HepG2 (cell line): ENCODE data around the gene RNMT. TPM values are rescaled to one million over a fixed set of nuclear protein-coding genes. Genes with fewer than 3 reads are reported as not detected.

Source experiments
- CHD4 ChIP-seq: fragments of 200-600 bp; sonication (generic); IDR thresholded peaks from 2 replicates; pipeline ENCODE4 v1.7.0; 2017; ENCODE audit warnings: mild to moderate bottlenecking, low read length, borderline replicate concordance
- HDAC2 ChIP-seq: sonication (generic); formaldehyde crosslinking; IDR thresholded peaks from 2 replicates; pipeline ENCODE4 v1.4.0; 2020; ENCODE audit warnings: missing genetic modification reagents
- HNRNPLL ChIP-seq: fragments of 200-400 bp; formaldehyde crosslinking; IDR thresholded peaks from 2 replicates; pipeline ENCODE4 v1.6.1; 2017; ENCODE audit warnings: mild to moderate bottlenecking, low read depth, low read length; ENCODE audit not compliant: poor library complexity, severe bottlenecking
- IRX3 ChIP-seq: sonication (generic); formaldehyde crosslinking; IDR thresholded peaks from 2 replicates; pipeline ENCODE4 v1.8.1; 2023; ENCODE audit warnings: mild to moderate bottlenecking, low read depth, missing genetic modification reagents, borderline replicate concordance
- NONO ChIP-seq, 2 experiments: fragments of 450-650 bp in 1 of 2; sonication (generic) in 1 of 2; formaldehyde crosslinking in 1 of 2; IDR thresholded peaks in 1 of 2; conservative IDR thresholded peaks in 1 of 2; 2 replicates each; pipeline versions ENCODE4 v1.6.1 to v1.8.0; 2017 to 2022; ENCODE audit warnings: mild to moderate bottlenecking in 1 of 2, missing genetic modification reagents in 1 of 2, moderate library complexity in 1 of 2
- SAFB2 ChIP-seq: sonication (generic); formaldehyde crosslinking; IDR thresholded peaks from 2 replicates; pipeline ENCODE4 v1.5.1; 2020; ENCODE audit warnings: missing genetic modification reagents, low read depth, mild to moderate bottlenecking, borderline replicate concordance
- TAF15 ChIP-seq: fragments of 200-400 bp; formaldehyde crosslinking; IDR thresholded peaks from one replicate; pipeline ENCODE4 v1.6.1; 2018; ENCODE audit warnings: mild to moderate bottlenecking, low read depth, low read length; ENCODE audit not compliant: poor library complexity, severe bottlenecking
- TFDP2 ChIP-seq: sonication (generic); formaldehyde crosslinking; IDR thresholded peaks from 2 replicates; pipeline ENCODE4 v1.4.0; 2020; ENCODE audit warnings: missing genetic modification reagents
- ZKSCAN8 ChIP-seq: IDR thresholded peaks from 2 replicates; pipeline ENCODE4 v1.6.1; 2016; ENCODE audit warnings: borderline replicate concordance, missing genetic modification reagents, missing compliant biosample characterization
- ZNF512B ChIP-seq: sonication (generic); formaldehyde crosslinking; IDR thresholded peaks from 2 replicates; pipeline ENCODE4 v1.5.1; 2020; ENCODE audit warnings: missing genetic modification reagents, mild to moderate bottlenecking, borderline replicate concordance
- ZSCAN22 ChIP-seq: sonication (generic); formaldehyde crosslinking; IDR thresholded peaks from 2 replicates; pipeline ENCODE4 v1.4.0; 2020; ENCODE audit warnings: mild to moderate bottlenecking, missing genetic modification reagents
- polyA plus RNA-seq, 8 experiments: library from polyadenylated mRNA; depleted of rRNA in 3 of 8; stranded (reverse) in 7 of 8; unstranded in 1 of 8; fragments of >200 nt; fragmentation: Illumina TruSeq in 4 of 8; extraction: Trizol in 4 of 8; gene quantifications; 2 replicates each; pipeline versions ENCODE4 v1.2.1 to v1.2.3, GENCODE V29; 2011 to 2016; ENCODE audit warnings: low read depth in 4 of 8, missing spikeins in 1 of 8, mixed read lengths in 1 of 8; ENCODE audit not compliant: insufficient read depth in 1 of 8
- total RNA-seq, 5 experiments: library from RNA; depleted of rRNA; stranded (reverse); fragments of >200 nt; fragmentation: Illumina TruSeq; extraction: Trizol; gene quantifications; 2 replicates each; pipeline ENCODE4 v1.2.3, GENCODE V29; 2016; ENCODE audit warnings: low read depth in 1 of 5
- TF ChIP-seq, protein P1 (sequence below): sonication (generic); formaldehyde crosslinking; IDR thresholded peaks from 2 replicates; pipeline ENCODE4 v1.4.0; 2020; ENCODE audit warnings: missing genetic modification reagents, borderline replicate concordance
- TF ChIP-seq, protein P2 (sequence below): sonication (generic); formaldehyde crosslinking; IDR thresholded peaks from 2 replicates; pipeline ENCODE4 v1.9.0; 2021; ENCODE audit warnings: missing genetic modification reagents, mild to moderate bottlenecking, borderline replicate concordance
- TF ChIP-seq, protein P3 (sequence below): sonication (generic); formaldehyde crosslinking; IDR thresholded peaks from 2 replicates; pipeline ENCODE4 v1.8.0; 2022; ENCODE audit warnings: missing genetic modification reagents, mild to moderate bottlenecking, inconsistent platforms, borderline replicate concordance
- TF ChIP-seq, protein P4 (sequence below): conservative IDR thresholded peaks from 2 replicates; pipeline ENCODE4 v1.6.1; 2018; ENCODE audit warnings: missing genetic modification reagents

Gene RNMT
- total and polyA plus RNA-seq, 2 of the 13 experiments (the other 11 are each of a cell fraction or from before 2014, with no cell fraction given): 22.9 to 24.4 TPM

DNA sequence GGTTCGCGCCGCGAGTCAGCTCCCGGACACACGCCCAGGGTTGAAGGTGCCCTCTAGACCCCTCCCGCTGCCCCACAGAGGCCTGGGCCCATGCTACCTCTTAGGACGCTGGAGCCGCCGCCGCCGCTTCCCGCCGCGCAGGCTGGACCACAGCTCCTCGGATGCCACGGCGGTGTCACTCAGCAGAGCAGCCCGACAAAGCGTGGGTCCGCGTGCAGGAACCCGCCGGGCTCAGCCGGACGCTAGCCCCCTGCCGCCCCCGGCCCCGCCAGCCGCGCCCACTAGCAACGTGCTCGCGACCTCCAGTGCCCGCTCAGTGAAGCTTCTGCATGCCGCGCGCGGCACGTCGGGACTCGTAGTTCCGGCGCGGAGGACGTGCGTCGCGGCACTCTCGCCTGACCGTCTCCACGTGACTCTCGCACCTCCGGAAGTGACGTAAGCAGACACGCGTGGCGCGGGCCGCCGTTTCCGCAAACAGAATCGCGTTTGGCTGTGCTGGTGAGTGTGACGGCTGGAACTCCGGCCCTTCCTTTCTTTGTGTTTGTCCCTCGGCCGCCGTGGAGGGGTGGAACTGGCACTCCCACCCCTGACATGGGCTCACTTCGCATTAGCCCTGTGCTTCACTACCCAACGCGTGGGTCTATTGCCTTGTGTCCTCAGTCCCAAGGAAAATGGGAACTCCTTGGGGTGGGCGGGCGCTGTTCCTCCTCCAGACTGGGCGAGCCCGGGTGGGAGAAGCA, at the start of gene RNMT, which contains the start of gene FAM210A (continued):
- TF ChIP-seq, protein P1, sequence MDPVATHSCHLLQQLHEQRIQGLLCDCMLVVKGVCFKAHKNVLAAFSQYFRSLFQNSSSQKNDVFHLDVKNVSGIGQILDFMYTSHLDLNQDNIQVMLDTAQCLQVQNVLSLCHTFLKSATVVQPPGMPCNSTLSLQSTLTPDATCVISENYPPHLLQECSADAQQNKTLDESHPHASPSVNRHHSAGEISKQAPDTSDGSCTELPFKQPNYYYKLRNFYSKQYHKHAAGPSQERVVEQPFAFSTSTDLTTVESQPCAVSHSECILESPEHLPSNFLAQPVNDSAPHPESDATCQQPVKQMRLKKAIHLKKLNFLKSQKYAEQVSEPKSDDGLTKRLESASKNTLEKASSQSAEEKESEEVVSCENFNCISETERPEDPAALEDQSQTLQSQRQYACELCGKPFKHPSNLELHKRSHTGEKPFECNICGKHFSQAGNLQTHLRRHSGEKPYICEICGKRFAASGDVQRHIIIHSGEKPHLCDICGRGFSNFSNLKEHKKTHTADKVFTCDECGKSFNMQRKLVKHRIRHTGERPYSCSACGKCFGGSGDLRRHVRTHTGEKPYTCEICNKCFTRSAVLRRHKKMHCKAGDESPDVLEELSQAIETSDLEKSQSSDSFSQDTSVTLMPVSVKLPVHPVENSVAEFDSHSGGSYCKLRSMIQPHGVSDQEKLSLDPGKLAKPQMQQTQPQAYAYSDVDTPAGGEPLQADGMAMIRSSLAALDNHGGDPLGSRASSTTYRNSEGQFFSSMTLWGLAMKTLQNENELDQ: no peak
- TF ChIP-seq ZNF512B (CRISPR knock-in tag) (no peak), HDAC2 (CRISPR knock-in tag) (peak; percentile 92), ZKSCAN8 (CRISPR knock-in tag) (peak; percentile 67; the same call in 1 of the 2 replicates), ZSCAN22 (CRISPR knock-in tag) (no peak), IRX3 (CRISPR knock-in tag) (peak; percentile 80), CHD4 (peak; percentile 58; the same call in 1 of the 2 replicates), TAF15 (no peak), NONO (IDR thresholded peaks at IDR 0.05) (no peak), NONO (CRISPR knock-in tag; conservative IDR thresholded peaks at IDR 0.05) (peak; percentile 97), SAFB2 (CRISPR knock-in tag) (no peak; the same call in 1 of the 2 replicates), TFDP2 (peak; percentile 94), HNRNPLL (peak; percentile 98)
- TF ChIP-seq, protein P2, sequence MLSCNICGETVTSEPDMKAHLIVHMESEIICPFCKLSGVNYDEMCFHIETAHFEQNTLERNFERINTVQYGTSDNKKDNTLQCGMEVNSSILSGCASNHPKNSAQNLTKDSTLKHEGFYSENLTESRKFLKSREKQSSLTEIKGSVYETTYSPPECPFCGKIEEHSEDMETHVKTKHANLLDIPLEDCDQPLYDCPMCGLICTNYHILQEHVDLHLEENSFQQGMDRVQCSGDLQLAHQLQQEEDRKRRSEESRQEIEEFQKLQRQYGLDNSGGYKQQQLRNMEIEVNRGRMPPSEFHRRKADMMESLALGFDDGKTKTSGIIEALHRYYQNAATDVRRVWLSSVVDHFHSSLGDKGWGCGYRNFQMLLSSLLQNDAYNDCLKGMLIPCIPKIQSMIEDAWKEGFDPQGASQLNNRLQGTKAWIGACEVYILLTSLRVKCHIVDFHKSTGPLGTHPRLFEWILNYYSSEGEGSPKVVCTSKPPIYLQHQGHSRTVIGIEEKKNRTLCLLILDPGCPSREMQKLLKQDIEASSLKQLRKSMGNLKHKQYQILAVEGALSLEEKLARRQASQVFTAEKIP (CRISPR knock-in tag): no peak
- TF ChIP-seq, protein P3, sequence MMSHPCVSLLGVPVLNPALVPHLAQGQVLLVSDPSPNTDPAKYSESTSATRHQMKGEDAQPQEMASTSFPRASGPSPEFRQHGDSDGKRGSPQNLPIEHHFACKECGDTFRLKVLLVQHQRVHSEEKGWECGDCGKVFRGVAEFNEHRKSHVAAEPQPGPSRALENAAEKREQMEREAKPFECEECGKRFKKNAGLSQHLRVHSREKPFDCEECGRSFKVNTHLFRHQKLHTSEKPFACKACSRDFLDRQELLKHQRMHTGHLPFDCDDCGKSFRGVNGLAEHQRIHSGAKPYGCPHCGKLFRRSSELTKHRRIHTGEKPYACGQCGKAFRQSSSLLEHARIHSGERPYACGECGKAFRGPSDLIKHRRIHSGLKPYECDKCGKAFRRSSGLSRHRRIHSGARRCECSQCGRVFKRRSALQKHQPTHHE: peak; percentile 46; the same call in 1 of the 2 replicates
- TF ChIP-seq, protein P4, sequence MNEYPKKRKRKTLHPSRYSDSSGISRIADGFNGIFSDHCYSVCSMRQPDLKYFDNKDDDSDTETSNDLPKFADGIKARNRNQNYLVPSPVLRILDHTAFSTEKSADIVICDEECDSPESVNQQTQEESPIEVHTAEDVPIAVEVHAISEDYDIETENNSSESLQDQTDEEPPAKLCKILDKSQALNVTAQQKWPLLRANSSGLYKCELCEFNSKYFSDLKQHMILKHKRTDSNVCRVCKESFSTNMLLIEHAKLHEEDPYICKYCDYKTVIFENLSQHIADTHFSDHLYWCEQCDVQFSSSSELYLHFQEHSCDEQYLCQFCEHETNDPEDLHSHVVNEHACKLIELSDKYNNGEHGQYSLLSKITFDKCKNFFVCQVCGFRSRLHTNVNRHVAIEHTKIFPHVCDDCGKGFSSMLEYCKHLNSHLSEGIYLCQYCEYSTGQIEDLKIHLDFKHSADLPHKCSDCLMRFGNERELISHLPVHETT (CRISPR knock-in tag): peak; percentile 48
